Mammary epithelial cell (primary cell): ENCODE results near the gene EPHA4.

Experiments
- EZH2 ChIP-seq: IDR thresholded peaks from 2 replicates; pipeline ENCODE4 v1.6.1; 2012; ENCODE audit warnings: low read length, inconsistent platforms, borderline replicate concordance
- TF ChIP-seq, protein P1 (sequence below), 2 donors: IDR thresholded peaks in 1 of 2; conservative IDR thresholded peaks in 1 of 2; 2 replicates each; pipeline ENCODE4 v1.5.1; 2011 to 2012; ENCODE audit warnings: inconsistent platforms in 2 of 2, low read length in 2 of 2, mild to moderate bottlenecking in 2 of 2, control low read depth in 1 of 2, low read depth in 1 of 2; ENCODE audit not compliant: insufficient read depth in 1 of 2; ENCODE audit errors: extremely low read depth in 1 of 2

- TF ChIP-seq EZH2, result no peak
- TF ChIP-seq, protein P1, sequence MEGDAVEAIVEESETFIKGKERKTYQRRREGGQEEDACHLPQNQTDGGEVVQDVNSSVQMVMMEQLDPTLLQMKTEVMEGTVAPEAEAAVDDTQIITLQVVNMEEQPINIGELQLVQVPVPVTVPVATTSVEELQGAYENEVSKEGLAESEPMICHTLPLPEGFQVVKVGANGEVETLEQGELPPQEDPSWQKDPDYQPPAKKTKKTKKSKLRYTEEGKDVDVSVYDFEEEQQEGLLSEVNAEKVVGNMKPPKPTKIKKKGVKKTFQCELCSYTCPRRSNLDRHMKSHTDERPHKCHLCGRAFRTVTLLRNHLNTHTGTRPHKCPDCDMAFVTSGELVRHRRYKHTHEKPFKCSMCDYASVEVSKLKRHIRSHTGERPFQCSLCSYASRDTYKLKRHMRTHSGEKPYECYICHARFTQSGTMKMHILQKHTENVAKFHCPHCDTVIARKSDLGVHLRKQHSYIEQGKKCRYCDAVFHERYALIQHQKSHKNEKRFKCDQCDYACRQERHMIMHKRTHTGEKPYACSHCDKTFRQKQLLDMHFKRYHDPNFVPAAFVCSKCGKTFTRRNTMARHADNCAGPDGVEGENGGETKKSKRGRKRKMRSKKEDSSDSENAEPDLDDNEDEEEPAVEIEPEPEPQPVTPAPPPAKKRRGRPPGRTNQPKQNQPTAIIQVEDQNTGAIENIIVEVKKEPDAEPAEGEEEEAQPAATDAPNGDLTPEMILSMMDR (conservative IDR thresholded peaks at IDR 0.05 in 1 of 2, IDR thresholded peaks at IDR 0.05 in 1 of 2; ENCODE audit: extremely low read depth in 1 of 2, insufficient read depth in 1 of 2, low read depth in 1 of 2, low read length in 2 of 2), result no peak
Observed at GRCh38 chr2:221514305-221515040, 57.6 kb downstream of the EPHA4 start.
